ENCODE data around the gene SPATS2.

SPATS2 gene

GRCh38 chr12:49567611-49568441 is 200.6 kb downstream of the SPATS2 start, which contains the start of gene MCRS1 (continued):
- TF ChIP-seq ZBTB10 (tag by site-specific recombination; IDR thresholded peaks at IDR 0.05) (peak; percentile 100), ZNF518A (tag by site-specific recombination; conservative IDR thresholded peaks at IDR 0.05; ENCODE audit: low read depth) (peak; percentile 99), PATZ1 (tag by site-specific recombination; IDR thresholded peaks at IDR 0.05) (peak; percentile 93), ZNF292 (tag by site-specific recombination; IDR thresholded peaks at IDR 0.05; ENCODE audit: borderline replicate concordance, low read depth) (no peak), ZNF639 (tag by site-specific recombination; IDR thresholded peaks at IDR 0.05) (0 out of 2 replicates have a peak, but pooled peaks have one; percentile 47), ZFHX2 (tag by site-specific recombination; conservative IDR thresholded peaks at IDR 0.05) (peak; percentile 63; the same call in 1 of the 2 replicates), PRDM1 (tag by site-specific recombination; IDR thresholded peaks at IDR 0.05) (peak; percentile 72; the same call in 1 of the 2 replicates), ZNF174 (tag by site-specific recombination; IDR thresholded peaks at IDR 0.05) (no peak), SP2 (tag by site-specific recombination; IDR thresholded peaks at IDR 0.05) (peak; percentile 93), SP3 (tag by site-specific recombination; IDR thresholded peaks at IDR 0.05) (peak; percentile 96), KLF10 (tag by site-specific recombination; IDR thresholded peaks at IDR 0.05) (peak; percentile 81), ZNF558 (tag by site-specific recombination; IDR thresholded peaks at IDR 0.05) (0 out of 2 replicates have a peak, but pooled peaks have one; percentile 39), ZBTB20 (tag by site-specific recombination; IDR thresholded peaks at IDR 0.05) (peak; percentile 98), ZNF76 (tag by site-specific recombination; IDR thresholded peaks at IDR 0.05; ENCODE audit: borderline replicate concordance, low read depth) (peak; percentile 68; the same call in 1 of the 2 replicates), WT1 (tag by site-specific recombination; IDR thresholded peaks at IDR 0.05) (peak; percentile 39; the same call in 1 of the 2 replicates), KLF17 (tag by site-specific recombination; IDR thresholded peaks at IDR 0.05) (peak; percentile 74), ZNF155 (tag by site-specific recombination; IDR thresholded peaks at IDR 0.05) (no peak), KLF1 (tag by site-specific recombination; IDR thresholded peaks at IDR 0.05) (peak; percentile 76), PRDM10 (tag by site-specific recombination; IDR thresholded peaks at IDR 0.05) (peak; percentile 87), ZFP41 (tag by site-specific recombination; IDR thresholded peaks at IDR 0.05; ENCODE audit: borderline replicate concordance) (no peak), ZBTB48 (tag by site-specific recombination; IDR thresholded peaks at IDR 0.05) (0 out of 2 replicates have a peak, but pooled peaks have one; percentile 29)
